Measurements from ENCODE around the gene AP1S2.
"Not testable (repeated sequence)": the region's sequence is repeated elsewhere in the genome, so short reads cannot be mapped to it uniquely, and the experiment has no call there.

Gene AP1S2

GRCh38 chrX:15834827-15835595, 19.6 kb downstream of the AP1S2 start:
- no peaks in the 10 kb centered on the region for H3K4me1 Mint-ChIP-seq (ENCODE audit: low read depth)
- H3K4me3 Mint-ChIP-seq, result no peak overlapping the region
- no peak overlapping the region for H3K27ac Mint-ChIP-seq
- H3K27me3 Mint-ChIP-seq (ENCODE audit: low read depth), result no peaks in the 10 kb centered on the region
- peaks cover 5% of the 10 kb centered on the region for H3K36me3 Mint-ChIP-seq (ENCODE audit: low read depth)
- no peaks in the 10 kb centered on the region for H3K9me3 Mint-ChIP-seq

DNA sequence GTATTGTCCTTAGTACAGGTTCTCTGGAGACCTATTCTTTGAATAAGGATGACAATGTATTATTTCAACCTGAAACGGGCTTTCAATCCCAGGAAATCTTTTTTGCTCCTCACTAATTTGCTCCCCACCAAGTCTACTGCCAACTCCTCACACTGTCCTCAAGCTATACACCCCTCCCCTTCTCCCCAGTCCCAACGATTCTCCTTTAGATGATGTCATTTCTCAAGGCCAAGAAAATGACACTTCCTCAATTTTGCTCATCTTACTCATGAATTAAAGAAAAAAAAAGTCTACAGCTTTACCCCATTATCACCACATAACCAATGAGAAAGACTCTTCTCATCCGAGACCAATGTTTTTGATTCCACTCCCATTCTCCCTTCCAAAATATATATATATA, 20.6 kb downstream of the AP1S2 start:
- Mint-ChIP-seq H3K27ac (no peak overlapping the region), H3K4me1 (ENCODE audit: low read depth) (no peaks in the 10 kb centered on the region), H3K36me3 (ENCODE audit: low read depth) (peaks cover 5% of the 10 kb centered on the region), H3K4me3 (no peak overlapping the region), H3K9me3 (no peaks in the 10 kb centered on the region), H3K27me3 (ENCODE audit: low read depth) (no peaks in the 10 kb centered on the region)

DNA sequence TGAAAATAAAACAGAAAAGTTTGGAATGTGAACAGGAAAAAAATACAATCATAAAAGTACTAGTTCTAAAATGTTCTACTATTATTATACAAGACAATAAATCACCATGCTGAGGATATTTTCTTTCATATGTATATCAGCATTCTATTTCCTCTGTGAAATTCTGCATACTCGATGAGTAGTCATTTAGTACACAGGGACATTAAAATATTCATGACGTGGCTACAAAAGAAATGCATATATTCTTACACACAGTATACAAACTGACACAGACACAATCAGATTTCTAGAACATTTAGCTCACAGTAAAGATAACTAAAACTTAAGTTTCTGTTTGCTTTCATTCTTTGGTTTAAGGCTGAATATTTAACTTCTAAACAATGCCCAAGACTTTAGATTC, 23.3 kb downstream of the AP1S2 start:
- not testable (repeated sequence) for H3K9me3 Mint-ChIP-seq; H3K4me1 Mint-ChIP-seq (ENCODE audit: low read depth); H3K27me3 Mint-ChIP-seq (ENCODE audit: low read depth); H3K4me3 Mint-ChIP-seq; H3K27ac Mint-ChIP-seq
- H3K36me3 Mint-ChIP-seq (ENCODE audit: low read depth), result peaks cover 11% of the 10 kb centered on the region

DNA sequence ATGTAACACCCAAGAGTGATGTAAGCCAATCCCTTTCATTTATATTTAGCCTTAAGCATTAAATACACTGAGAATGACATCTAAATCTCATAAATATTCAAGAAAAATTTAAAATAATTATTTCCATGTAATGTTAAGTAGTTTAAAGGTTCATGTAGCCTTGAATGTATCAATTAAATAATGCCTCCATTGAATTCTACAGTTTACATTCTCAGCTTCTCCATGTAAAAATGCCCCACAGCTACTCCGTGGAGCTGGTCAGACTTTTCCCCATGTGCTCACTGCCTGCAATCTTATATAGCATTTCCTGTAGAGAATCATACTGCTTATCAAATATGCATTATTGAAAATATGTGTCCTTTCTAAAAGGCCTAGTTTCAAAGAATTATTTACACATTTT, 25.4 kb downstream of the AP1S2 start:
- H3K4me3 Mint-ChIP-seq, result no peak overlapping the region
- H3K36me3 Mint-ChIP-seq (ENCODE audit: low read depth), result peaks cover 11% of the 10 kb centered on the region
- no peaks in the 10 kb centered on the region for H3K27me3 Mint-ChIP-seq (ENCODE audit: low read depth)
- no peaks in the 10 kb centered on the region for H3K9me3 Mint-ChIP-seq
- no peak overlapping the region for H3K27ac Mint-ChIP-seq
- no peaks in the 10 kb centered on the region for H3K4me1 Mint-ChIP-seq (ENCODE audit: low read depth)

GRCh38 chrX:15825936-15826335, 28.7 kb downstream of the AP1S2 start:
- Mint-ChIP-seq H3K36me3 (ENCODE audit: low read depth) (peaks cover 21% of the 10 kb centered on the region), H3K9me3 (no peaks in the 10 kb centered on the region), H3K4me1 (ENCODE audit: low read depth) (peaks cover 2% of the 10 kb centered on the region), H3K27me3 (ENCODE audit: low read depth) (no peaks in the 10 kb centered on the region), H3K4me3 (no peak overlapping the region), H3K27ac (no peak overlapping the region)

GRCh38 chrX:15822922-15823321, 31.7 kb downstream of the AP1S2 start:
- Mint-ChIP-seq H3K27me3 (ENCODE audit: low read depth) (no peaks in the 10 kb centered on the region), H3K36me3 (ENCODE audit: low read depth) (peaks cover 26% of the 10 kb centered on the region), H3K4me1 (ENCODE audit: low read depth) (peaks cover 10% of the 10 kb centered on the region), H3K9me3 (no peaks in the 10 kb centered on the region), H3K27ac (no peak overlapping the region), H3K4me3 (no peak overlapping the region)

GRCh38 chrX:15820106-15821073, 34.2 kb downstream of the AP1S2 start:
- peaks cover 30% of the 10 kb centered on the region for H3K4me1 Mint-ChIP-seq (ENCODE audit: low read depth)
- H3K9me3 Mint-ChIP-seq, result no peaks in the 10 kb centered on the region
- H3K36me3 Mint-ChIP-seq (ENCODE audit: low read depth), result peaks cover 33% of the 10 kb centered on the region
- H3K27ac Mint-ChIP-seq, result no peak overlapping the region
- no peak overlapping the region for H3K4me3 Mint-ChIP-seq
- H3K27me3 Mint-ChIP-seq (ENCODE audit: low read depth), result no peaks in the 10 kb centered on the region

- Mint-ChIP-seq H3K4me1 (ENCODE audit: low read depth) (peaks cover 41% of the 10 kb centered on the region), H3K9me3 (no peaks in the 10 kb centered on the region), H3K36me3 (ENCODE audit: low read depth) (peaks cover 40% of the 10 kb centered on the region), H3K27ac (peak overlapping the region; percentile 90), H3K27me3 (ENCODE audit: low read depth) (no peaks in the 10 kb centered on the region), H3K4me3 (peak overlapping the region; percentile 68)
Observed at GRCh38 chrX:15816886-15817285, 37.7 kb downstream of the AP1S2 start.

DNA sequence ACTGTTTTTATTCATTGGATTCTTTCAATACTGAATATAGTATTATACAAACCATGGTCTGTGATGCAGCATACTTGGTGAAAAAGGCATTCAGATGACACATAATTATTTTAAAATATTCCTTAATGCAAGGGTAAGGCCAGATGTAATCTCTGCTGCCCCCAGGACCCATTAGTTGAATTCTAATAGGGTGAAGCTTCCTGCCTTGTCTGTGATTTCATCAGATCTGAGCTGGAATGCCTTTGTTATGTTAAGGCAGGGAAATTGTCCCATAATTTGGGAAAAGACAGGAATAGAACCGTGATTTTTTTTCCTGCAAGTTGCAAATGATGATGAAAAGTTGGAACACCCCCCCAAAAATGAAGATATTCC, 38.2 kb downstream of the AP1S2 start:
- no peaks in the 10 kb centered on the region for H3K9me3 Mint-ChIP-seq
- H3K4me3 Mint-ChIP-seq, result peak overlapping the region; percentile 68
- H3K36me3 Mint-ChIP-seq (ENCODE audit: low read depth), result peaks cover 40% of the 10 kb centered on the region
- peaks cover 41% of the 10 kb centered on the region for H3K4me1 Mint-ChIP-seq (ENCODE audit: low read depth)
- peak overlapping the region; percentile 90 for H3K27ac Mint-ChIP-seq
- no peaks in the 10 kb centered on the region for H3K27me3 Mint-ChIP-seq (ENCODE audit: low read depth)

DNA sequence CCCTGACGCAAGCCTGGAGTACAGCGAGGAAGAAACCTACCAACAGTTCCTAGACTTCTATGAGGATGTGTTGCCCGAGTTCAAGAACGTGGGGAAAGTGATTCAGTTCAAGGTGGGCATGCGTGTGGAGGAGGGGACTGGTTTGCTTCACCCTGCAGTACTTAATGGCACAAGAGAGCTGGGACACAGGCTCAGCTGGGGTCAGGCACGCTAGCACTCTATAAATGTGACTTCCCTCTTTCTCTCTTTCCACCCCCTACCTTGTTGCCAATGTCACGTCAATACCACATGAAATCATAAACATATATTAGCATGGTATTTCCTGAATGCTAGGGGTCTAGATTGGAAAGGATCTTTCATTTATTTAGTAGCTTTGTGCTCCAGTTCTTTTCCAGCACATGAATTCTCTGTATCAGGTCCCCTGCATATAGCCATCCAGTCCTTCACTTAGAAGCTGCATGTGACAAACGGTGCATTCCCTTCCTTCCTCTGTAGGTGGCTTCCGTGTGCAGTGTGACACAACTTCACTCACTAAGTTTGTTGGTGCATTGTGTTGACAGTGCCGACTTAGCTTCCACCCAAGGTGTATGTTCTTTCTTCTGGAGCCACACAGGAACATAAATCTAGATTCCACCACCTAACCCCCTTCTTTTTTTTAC, 38.7 kb downstream of the AP1S2 start:
- peaks cover 38% of the 10 kb centered on the region for H3K4me1 Mint-ChIP-seq (ENCODE audit: low read depth)
- H3K9me3 Mint-ChIP-seq, result no peaks in the 10 kb centered on the region
- H3K36me3 Mint-ChIP-seq (ENCODE audit: low read depth), result peaks cover 37% of the 10 kb centered on the region
- peak overlapping the region; percentile 45 for H3K27ac Mint-ChIP-seq
- H3K4me3 Mint-ChIP-seq, result peak overlapping the region; percentile 37
- H3K27me3 Mint-ChIP-seq (ENCODE audit: low read depth), result no peaks in the 10 kb centered on the region

DNA sequence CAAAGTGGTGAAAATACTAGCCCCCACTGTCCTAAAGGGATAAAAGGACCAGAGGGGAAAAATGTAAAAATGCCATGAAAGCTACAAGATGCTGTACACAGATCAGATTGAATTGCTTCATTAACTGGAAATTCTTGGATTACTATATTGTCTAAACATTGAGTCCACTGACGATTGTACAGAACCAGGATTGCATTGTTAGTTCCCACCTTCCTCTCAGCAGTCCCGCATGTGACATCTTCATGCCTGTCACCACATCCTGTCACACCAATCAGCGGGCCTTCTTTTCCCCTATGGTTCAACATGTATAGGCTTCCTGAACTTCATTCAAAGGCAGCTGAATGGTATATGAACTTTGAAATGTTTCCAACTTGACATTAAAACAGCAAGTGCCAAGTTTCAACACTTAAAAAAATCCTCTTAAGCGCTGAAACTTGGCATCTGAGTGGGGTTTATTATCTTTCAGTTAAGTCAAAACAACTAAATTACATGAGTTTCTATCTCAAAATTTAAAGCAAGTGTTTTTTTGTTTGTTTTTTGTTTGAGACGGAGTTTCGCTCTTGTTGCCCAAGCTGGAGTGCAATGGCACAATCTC, 39.7 kb downstream of the AP1S2 start:
- no peak overlapping the region for H3K4me3 Mint-ChIP-seq
- no peaks in the 10 kb centered on the region for H3K9me3 Mint-ChIP-seq
- peaks cover 35% of the 10 kb centered on the region for H3K36me3 Mint-ChIP-seq (ENCODE audit: low read depth)
- no peaks in the 10 kb centered on the region for H3K27me3 Mint-ChIP-seq (ENCODE audit: low read depth)
- peak overlapping the region; percentile 20 for H3K27ac Mint-ChIP-seq
- H3K4me1 Mint-ChIP-seq (ENCODE audit: low read depth), result peaks cover 33% of the 10 kb centered on the region

DNA sequence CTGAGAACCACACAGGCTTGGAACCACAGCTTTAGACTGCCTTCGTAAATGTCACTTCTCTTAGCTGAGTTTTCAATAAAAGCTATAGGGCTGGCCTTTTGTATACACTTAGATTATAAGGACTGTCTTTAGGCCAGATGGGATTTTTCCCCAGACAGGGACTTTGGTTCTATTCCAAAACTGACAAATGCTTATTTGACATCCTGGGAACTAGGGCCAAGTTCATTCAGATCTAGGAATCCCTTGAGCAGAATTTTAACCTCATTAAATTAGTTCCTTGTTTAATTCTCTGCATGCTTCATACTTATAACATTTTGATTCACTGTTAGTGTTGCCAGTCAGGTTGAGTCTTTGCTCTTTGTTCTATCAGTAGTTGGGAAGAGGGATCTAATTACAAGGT, 41.2 kb downstream of the AP1S2 start:
- Mint-ChIP-seq H3K9me3 (no peaks in the 10 kb centered on the region), H3K27ac (no peak overlapping the region), H3K27me3 (ENCODE audit: low read depth) (no peaks in the 10 kb centered on the region), H3K4me1 (ENCODE audit: low read depth) (peaks cover 33% of the 10 kb centered on the region), H3K36me3 (ENCODE audit: low read depth) (peaks cover 35% of the 10 kb centered on the region), H3K4me3 (no peak overlapping the region)

DNA sequence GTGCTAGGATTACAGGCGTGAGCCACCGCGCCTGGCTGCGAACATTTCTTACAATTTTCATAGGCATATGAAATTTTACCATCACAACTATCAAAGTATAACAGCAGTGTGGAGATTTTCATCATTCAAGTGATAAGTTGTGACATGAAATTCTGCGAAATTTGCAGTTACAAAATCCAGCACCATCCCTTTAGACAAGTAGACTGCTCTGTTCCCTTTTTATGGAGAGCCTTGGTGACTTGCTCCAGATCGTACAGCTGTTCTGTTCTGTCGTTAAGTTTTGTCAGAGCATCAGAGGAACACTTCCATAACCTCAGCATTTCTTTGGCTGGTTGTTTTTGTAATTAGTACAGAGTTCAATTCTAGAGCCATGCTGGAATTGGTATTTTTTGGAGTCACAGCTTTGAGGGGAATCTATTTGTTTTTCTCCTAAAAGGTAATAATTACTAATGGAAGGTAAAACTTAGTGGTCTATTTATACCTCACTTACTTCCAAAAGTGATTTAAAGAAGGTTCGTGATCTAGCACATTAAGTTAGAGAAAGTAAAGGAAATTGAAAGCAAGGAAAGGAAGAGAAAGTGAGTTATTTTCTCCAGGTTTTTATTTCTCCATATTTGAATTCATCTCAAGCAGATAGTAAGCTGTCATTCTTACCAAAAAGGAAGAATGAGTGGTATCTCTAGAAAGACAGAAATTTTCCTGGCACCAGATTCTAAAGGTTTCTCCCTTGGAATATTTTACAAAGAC, 42.2 kb downstream of the AP1S2 start:
- Mint-ChIP-seq H3K9me3 (no peaks in the 10 kb centered on the region), H3K27me3 (ENCODE audit: low read depth) (no peaks in the 10 kb centered on the region), H3K4me1 (ENCODE audit: low read depth) (peaks cover 27% of the 10 kb centered on the region), H3K36me3 (ENCODE audit: low read depth) (peaks cover 31% of the 10 kb centered on the region), H3K4me3 (no peak overlapping the region), H3K27ac (no peak overlapping the region)

DNA sequence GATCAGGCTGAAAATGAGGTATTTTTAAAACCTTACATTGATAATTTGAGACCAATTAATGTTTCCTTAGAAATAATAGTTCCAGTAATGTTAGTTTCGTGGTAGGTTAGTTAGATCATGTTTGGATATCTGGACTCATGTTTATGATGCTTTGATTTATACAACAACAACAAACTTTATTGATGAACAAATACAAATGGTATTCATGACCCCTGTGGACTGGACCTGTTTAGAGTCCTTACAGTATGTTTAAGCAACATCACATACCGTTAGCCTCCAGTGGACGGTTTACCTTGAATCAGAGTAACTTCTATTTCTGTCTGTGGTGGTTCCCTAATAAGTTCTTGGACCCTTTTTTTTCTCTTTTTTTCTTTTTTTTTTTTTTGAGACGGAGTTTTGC, 46.4 kb downstream of the AP1S2 start:
- Mint-ChIP-seq H3K4me1 (ENCODE audit: low read depth) (peaks cover 2% of the 10 kb centered on the region), H3K27ac (no peak overlapping the region), H3K27me3 (ENCODE audit: low read depth) (no peaks in the 10 kb centered on the region), H3K36me3 (ENCODE audit: low read depth) (peaks cover 28% of the 10 kb centered on the region), H3K4me3 (no peak overlapping the region), H3K9me3 (no peaks in the 10 kb centered on the region)

Measured in T-helper 1 cell treated with Interleukin-12 subunit alpha and Interleukin-12 subunit beta and Interleukin-4 antibody, amounts not matched to agents 30 μg/mL and 1 μg/mL, for 36 hours (primary cell).